OCI-LY1 (cell line): ENCODE measurements around the gene ROBO1.

Source experiments
- H2AFZ ChIP-seq: fragments of 200-600 bp; sonication (generic), shearing (Covaris generic); 2 replicates; pipeline ENCODE4 v1.6.0; 2014; ENCODE audit warnings: antibody characterized with exemption, mild to moderate bottlenecking, low read length
- H3F3A ChIP-seq: fragments of 200-600 bp; sonication (generic), shearing (Covaris generic); 2 replicates; pipeline ENCODE4 v1.6.0; 2014; ENCODE audit warnings: mild to moderate bottlenecking, antibody characterized with exemption, low read length, moderate library complexity; ENCODE audit not compliant: insufficient read depth
- H3K27ac ChIP-seq: fragments of 200-600 bp; sonication (generic); 2 replicates; pipeline ENCODE4 v1.5.1; 2014; ENCODE audit warnings: low read length, mixed run types, mild to moderate bottlenecking, low read depth; ENCODE audit not compliant: poor library complexity, severe bottlenecking
- H3K27me3 ChIP-seq: fragments of 200-600 bp; sonication (generic); 2 replicates; pipeline ENCODE4 v1.6.0; 2014; ENCODE audit warnings: antibody characterized with exemption, mild to moderate bottlenecking, low read length, moderate library complexity; ENCODE audit not compliant: insufficient read depth
- H3K36me3 ChIP-seq: fragments of 200-600 bp; sonication (generic); 2 replicates; pipeline ENCODE4 v1.6.1; 2014; ENCODE audit warnings: mild to moderate bottlenecking, antibody characterized with exemption, low read length, moderate library complexity, mixed read lengths; ENCODE audit not compliant: insufficient read depth
- H3K4me1 ChIP-seq: fragments of 200-600 bp; sonication (generic); 2 replicates; pipeline ENCODE4 v1.5.1; 2014; ENCODE audit warnings: mild to moderate bottlenecking, low read length, moderate library complexity; ENCODE audit not compliant: insufficient read depth, severe bottlenecking
- H3K4me2 ChIP-seq: fragments of 200-600 bp; sonication (generic), shearing (Covaris generic); 2 replicates; pipeline ENCODE4 v1.6.1; 2014; ENCODE audit warnings: low read length
- H3K4me3 ChIP-seq: fragments of 200-600 bp; sonication (generic); 2 replicates; pipeline ENCODE4 v1.5.1; 2014; ENCODE audit warnings: low read length, low read depth, mild to moderate bottlenecking, mixed read lengths; ENCODE audit not compliant: poor library complexity, severe bottlenecking
- H3K79me2 ChIP-seq: fragments of 200-600 bp; shearing (Covaris generic); 2 replicates; pipeline ENCODE4 v1.6.1; 2016; ENCODE audit warnings: mixed run types, low read length, mixed read lengths; ENCODE audit not compliant: insufficient read depth
- H3K9ac ChIP-seq: fragments of 200-600 bp; sonication (generic), shearing (Covaris generic); 2 replicates; pipeline ENCODE4 v1.6.1; 2014; ENCODE audit warnings: mild to moderate bottlenecking, low read length, mixed read lengths
- H3K9me2 ChIP-seq: fragments of 200-600 bp; sonication (generic), shearing (Covaris generic); 2 replicates; pipeline ENCODE4 v1.6.1; 2014; ENCODE audit warnings: low read depth, mild to moderate bottlenecking, low read length, mixed read lengths
- H3K9me3 ChIP-seq: fragments of 200-600 bp; shearing (Covaris generic); 2 replicates; pipeline ENCODE4 v1.6.1; 2014; ENCODE audit warnings: low read length, mixed read lengths
- H4K20me1 ChIP-seq: fragments of 200-600 bp; sonication (generic), shearing (Covaris generic); 2 replicates; pipeline ENCODE4 v1.6.0; 2016; ENCODE audit warnings: mild to moderate bottlenecking, low read length; ENCODE audit not compliant: insufficient read depth
- EZH2 ChIP-seq: fragments of 200-600 bp; sonication (generic), shearing (Covaris generic); IDR thresholded peaks from 2 replicates; pipeline ENCODE4 v1.8.0; 2017; ENCODE audit warnings: borderline replicate concordance, mixed run types, mild to moderate bottlenecking, antibody characterized with exemption, low read length, moderate library complexity, mixed read lengths
- TF ChIP-seq, protein P1 (sequence below): fragments of 200-600 bp; sonication (generic), shearing (Covaris generic); IDR thresholded peaks from 2 replicates; pipeline ENCODE4 v1.5.1; 2017; ENCODE audit warnings: mild to moderate bottlenecking, antibody characterized with exemption, low read length, moderate library complexity, mixed read lengths

Gene ROBO1

GRCh38 chr3:79217096-79217495, 550.7 kb downstream of the ROBO1 start:
- TF ChIP-seq, protein P1, sequence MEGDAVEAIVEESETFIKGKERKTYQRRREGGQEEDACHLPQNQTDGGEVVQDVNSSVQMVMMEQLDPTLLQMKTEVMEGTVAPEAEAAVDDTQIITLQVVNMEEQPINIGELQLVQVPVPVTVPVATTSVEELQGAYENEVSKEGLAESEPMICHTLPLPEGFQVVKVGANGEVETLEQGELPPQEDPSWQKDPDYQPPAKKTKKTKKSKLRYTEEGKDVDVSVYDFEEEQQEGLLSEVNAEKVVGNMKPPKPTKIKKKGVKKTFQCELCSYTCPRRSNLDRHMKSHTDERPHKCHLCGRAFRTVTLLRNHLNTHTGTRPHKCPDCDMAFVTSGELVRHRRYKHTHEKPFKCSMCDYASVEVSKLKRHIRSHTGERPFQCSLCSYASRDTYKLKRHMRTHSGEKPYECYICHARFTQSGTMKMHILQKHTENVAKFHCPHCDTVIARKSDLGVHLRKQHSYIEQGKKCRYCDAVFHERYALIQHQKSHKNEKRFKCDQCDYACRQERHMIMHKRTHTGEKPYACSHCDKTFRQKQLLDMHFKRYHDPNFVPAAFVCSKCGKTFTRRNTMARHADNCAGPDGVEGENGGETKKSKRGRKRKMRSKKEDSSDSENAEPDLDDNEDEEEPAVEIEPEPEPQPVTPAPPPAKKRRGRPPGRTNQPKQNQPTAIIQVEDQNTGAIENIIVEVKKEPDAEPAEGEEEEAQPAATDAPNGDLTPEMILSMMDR = no peak
- no peak for TF ChIP-seq EZH2
- no peaks in the 10 kb centered on the region for H3K27me3 ChIP-seq
- H3K79me2 ChIP-seq = no peaks in the 10 kb centered on the region; the same call in 1 of the 2 replicates
- no peak overlapping the region for H3K9ac ChIP-seq
- H3K4me3 ChIP-seq = no peak overlapping the region
- no peaks in the 10 kb centered on the region for H4K20me1 ChIP-seq
- H3K4me2 ChIP-seq = no peak overlapping the region
- H3F3A ChIP-seq = no peaks in the 10 kb centered on the region
- H3K36me3 ChIP-seq = no peaks in the 10 kb centered on the region
- H3K9me2 ChIP-seq = no peaks in the 10 kb centered on the region
- no peaks in the 10 kb centered on the region for H3K4me1 ChIP-seq
- H3K27ac ChIP-seq = no peak overlapping the region
- no peak overlapping the region for H2AFZ ChIP-seq
- H3K9me3 ChIP-seq = no peaks in the 10 kb centered on the region

- Histone ChIP-seq H3K4me2 (no peak overlapping the region), H3K79me2 (no peaks in the 10 kb centered on the region; the same call in 1 of the 2 replicates), H3K27ac (no peak overlapping the region), H3K4me1 (no peaks in the 10 kb centered on the region), H3K9me2 (no peaks in the 10 kb centered on the region), H3K9me3 (no peaks in the 10 kb centered on the region), H3K36me3 (no peaks in the 10 kb centered on the region), H3K4me3 (no peak overlapping the region), H2AFZ (no peak overlapping the region), H3K27me3 (no peaks in the 10 kb centered on the region), H3F3A (no peaks in the 10 kb centered on the region), H4K20me1 (no peaks in the 10 kb centered on the region), H3K9ac (no peak overlapping the region)
- no peak for TF ChIP-seq EZH2
- TF ChIP-seq, protein P1 = no peak
Measured at GRCh38 chr3:79215286-79215685, 552.5 kb downstream of the ROBO1 start.

GRCh38 chr3:79211586-79212359, 556.0 kb downstream of the ROBO1 start:
- Histone ChIP-seq H2AFZ (no peak overlapping the region), H4K20me1 (no peaks in the 10 kb centered on the region), H3K9me3 (no peaks in the 10 kb centered on the region), H3K4me1 (no peaks in the 10 kb centered on the region), H3K4me3 (no peak overlapping the region), H3K27me3 (no peaks in the 10 kb centered on the region), H3F3A (no peaks in the 10 kb centered on the region), H3K36me3 (no peaks in the 10 kb centered on the region), H3K27ac (no peak overlapping the region), H3K4me2 (no peak overlapping the region), H3K79me2 (no peaks in the 10 kb centered on the region), H3K9me2 (no peaks in the 10 kb centered on the region), H3K9ac (no peak overlapping the region)
- no peak for TF ChIP-seq EZH2
- TF ChIP-seq, protein P1 = no peak
